Hepatocyte (in vitro differentiated cells): ENCODE results near the gene RGL3. TPM values are rescaled to one million over a fixed set of nuclear protein-coding genes. Genes with fewer than 3 reads are reported as not detected.
A peak's percentile ranks its signal among the peaks of the same experiment; 100 is the strongest.
"Not testable (repeated sequence)": the region's sequence is repeated elsewhere in the genome, so short reads cannot be mapped to it uniquely, and the experiment has no call there.

Experiments
- DNase-seq: peaks from one replicate; pipeline ENCODE4 v3.0.0-alpha.2; 2016; ENCODE audit warnings: low spot score
- H2AFZ ChIP-seq: fragments of 200-600 bp; sonication (generic); 2 replicates; pipeline ENCODE4 v1.6.0; 2016; ENCODE audit warnings: antibody characterized with exemption, mild to moderate bottlenecking
- H3K27ac ChIP-seq: fragments of 200-600 bp; sonication (generic); 2 replicates; pipeline ENCODE4 v1.5.1; 2016; ENCODE audit warnings: mild to moderate bottlenecking
- H3K27me3 ChIP-seq: fragments of 200-600 bp; sonication (generic); 2 replicates; pipeline ENCODE4 v1.6.1; 2016
- H3K36me3 ChIP-seq: fragments of 200-600 bp; sonication (generic); replicated peaks from 2 replicates; pipeline ENCODE4 v1.5.1; 2016; ENCODE audit warnings: low read depth; ENCODE audit not compliant: insufficient read depth
- H3K4me1 ChIP-seq: fragments of 200-600 bp; sonication (generic); 2 replicates; pipeline ENCODE4 v1.5.1; 2016; ENCODE audit warnings: mild to moderate bottlenecking, moderate library complexity; ENCODE audit not compliant: insufficient read depth
- H3K4me2 ChIP-seq: fragments of 200-600 bp; sonication (generic); 2 replicates; pipeline ENCODE4 v1.6.0; 2016
- H3K4me3 ChIP-seq: fragments of 200-600 bp; sonication (generic); 2 replicates; pipeline ENCODE4 v1.5.1; 2016; ENCODE audit warnings: mild to moderate bottlenecking
- H3K79me2 ChIP-seq: fragments of 200-600 bp; sonication (generic); 2 replicates; pipeline ENCODE4 v1.6.0; 2017; ENCODE audit warnings: mild to moderate bottlenecking
- H3K9me2 ChIP-seq: fragments of 200-600 bp; sonication (generic); replicated peaks from 2 replicates; pipeline ENCODE4 v1.6.0; 2017; ENCODE audit warnings: mild to moderate bottlenecking; ENCODE audit not compliant: insufficient read depth
- H3K9me3 ChIP-seq: fragments of 200-600 bp; sonication (generic); 2 replicates; pipeline ENCODE4 v1.5.1; 2016; ENCODE audit warnings: low read depth, mild to moderate bottlenecking
- H4K20me1 ChIP-seq: fragments of 200-600 bp; sonication (generic); 2 replicates; pipeline ENCODE4 v1.6.0; 2016; ENCODE audit warnings: mild to moderate bottlenecking; ENCODE audit not compliant: insufficient read depth, poor library complexity, severe bottlenecking
- EZH2 ChIP-seq: fragments of 200-600 bp; sonication (generic); IDR thresholded peaks from 2 replicates; pipeline ENCODE4 v1.6.1; 2016; ENCODE audit warnings: antibody characterized with exemption, mild to moderate bottlenecking, borderline replicate concordance
- EZH2phosphoT487 ChIP-seq: fragments of 200-600 bp; sonication (generic); IDR thresholded peaks from one replicate; pipeline ENCODE4 v1.6.1; 2018; ENCODE audit warnings: antibody characterized with exemption, mild to moderate bottlenecking, low read depth, moderate library complexity; ENCODE audit not compliant: unreplicated experiment, severe bottlenecking
- WGBS: methylation state at CpG from one replicate; pipeline ENCODE4 v1.1.6; 2016; ENCODE audit warnings: low lambda C conversion rate; ENCODE audit errors: missing lambda C conversion rate; 5-methylcytosine and 5-hydroxymethylcytosine counted together
- polyA plus RNA-seq: library from polyadenylated mRNA; unstranded; fragments of >200 nt; fragmentation: Nextera tagmentation; extraction: Ambion mirVana; gene quantifications from 2 replicates; pipeline ENCODE4 v1.2.1, GENCODE V29; 2016
- total RNA-seq: library from RNA; depleted of rRNA; stranded (reverse); fragments of >200 nt; gene quantifications from 2 replicates; pipeline ENCODE4 v1.2.3, GENCODE V29; 2014
- TF ChIP-seq, protein P1 (sequence below): fragments of 200-600 bp; sonication (generic); IDR thresholded peaks from 2 replicates; pipeline ENCODE4 v1.5.1; 2016; ENCODE audit warnings: antibody characterized with exemption, mild to moderate bottlenecking; ENCODE audit not compliant: poor library complexity

The RGL3 gene
- total and polyA plus RNA-seq, 2 experiments from 2014 or later: 20.6 to 55.6 TPM

DNA sequence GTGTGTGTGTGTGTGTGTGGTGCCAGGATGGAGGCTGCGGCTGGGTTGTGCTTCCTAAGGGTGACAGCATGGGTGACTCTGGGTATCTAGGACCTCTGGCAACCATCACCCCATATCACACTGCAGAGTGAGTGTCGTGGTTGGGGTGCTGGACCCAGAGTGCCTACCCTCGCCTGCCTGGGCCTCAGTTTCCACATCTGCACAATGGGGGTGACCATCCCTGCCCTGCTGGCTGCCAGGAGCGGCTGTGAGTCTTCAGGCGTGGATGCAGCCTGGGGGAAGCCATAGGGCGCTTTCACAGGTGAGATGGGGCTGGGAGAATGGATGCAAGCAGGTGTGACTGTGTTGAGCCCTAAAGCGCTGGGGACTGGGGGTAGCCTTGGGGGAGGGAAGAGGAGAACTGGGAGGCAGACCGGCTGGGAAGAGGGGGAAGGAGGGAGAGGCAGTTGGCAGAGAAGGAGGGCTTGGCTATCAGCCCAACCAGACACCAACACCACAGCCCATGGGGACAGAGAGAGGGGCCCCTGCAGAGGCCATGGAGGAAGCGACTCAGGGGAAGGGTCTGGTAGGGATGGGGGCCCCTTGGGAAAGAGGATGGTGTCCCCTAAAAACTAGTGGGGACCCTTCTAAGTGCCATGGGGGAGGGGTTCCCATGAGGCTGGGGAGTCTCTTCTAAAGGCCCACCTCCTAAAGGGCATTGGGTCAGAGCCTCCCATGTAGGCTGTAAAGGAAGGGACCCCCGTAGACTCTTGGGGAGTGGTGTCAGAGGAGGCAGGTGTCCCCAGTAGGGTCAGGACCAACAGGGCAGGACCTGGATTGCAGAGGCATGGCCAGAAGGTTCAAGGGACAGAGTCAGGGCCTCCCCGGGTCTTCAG, 62.2 kb downstream of the RGL3 start:
- H3K9me2 ChIP-seq: no peaks in the 10 kb centered on the region
- H3K4me2 ChIP-seq: peak overlapping the region; percentile 95
- H4K20me1 ChIP-seq: no peaks in the 10 kb centered on the region
- no peaks in the 10 kb centered on the region for H3K4me1 ChIP-seq
- no peaks in the 10 kb centered on the region for H3K27me3 ChIP-seq
- H2AFZ ChIP-seq: no peak overlapping the region
- no peak overlapping the region for H3K27ac ChIP-seq
- TF ChIP-seq EZH2phosphoT487: no peak
- TF ChIP-seq, protein P1, sequence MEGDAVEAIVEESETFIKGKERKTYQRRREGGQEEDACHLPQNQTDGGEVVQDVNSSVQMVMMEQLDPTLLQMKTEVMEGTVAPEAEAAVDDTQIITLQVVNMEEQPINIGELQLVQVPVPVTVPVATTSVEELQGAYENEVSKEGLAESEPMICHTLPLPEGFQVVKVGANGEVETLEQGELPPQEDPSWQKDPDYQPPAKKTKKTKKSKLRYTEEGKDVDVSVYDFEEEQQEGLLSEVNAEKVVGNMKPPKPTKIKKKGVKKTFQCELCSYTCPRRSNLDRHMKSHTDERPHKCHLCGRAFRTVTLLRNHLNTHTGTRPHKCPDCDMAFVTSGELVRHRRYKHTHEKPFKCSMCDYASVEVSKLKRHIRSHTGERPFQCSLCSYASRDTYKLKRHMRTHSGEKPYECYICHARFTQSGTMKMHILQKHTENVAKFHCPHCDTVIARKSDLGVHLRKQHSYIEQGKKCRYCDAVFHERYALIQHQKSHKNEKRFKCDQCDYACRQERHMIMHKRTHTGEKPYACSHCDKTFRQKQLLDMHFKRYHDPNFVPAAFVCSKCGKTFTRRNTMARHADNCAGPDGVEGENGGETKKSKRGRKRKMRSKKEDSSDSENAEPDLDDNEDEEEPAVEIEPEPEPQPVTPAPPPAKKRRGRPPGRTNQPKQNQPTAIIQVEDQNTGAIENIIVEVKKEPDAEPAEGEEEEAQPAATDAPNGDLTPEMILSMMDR: no peak
- TF ChIP-seq EZH2: no peak
- WGBS: 90% methylated on average over 9 of the region's 11 CpGs
- H3K9me3 ChIP-seq: no peaks in the 10 kb centered on the region
- H3K36me3 ChIP-seq: no peaks in the 10 kb centered on the region
- H3K79me2 ChIP-seq: peaks cover 6% of the 10 kb centered on the region
- no peak overlapping the region for H3K4me3 ChIP-seq
- DNase-seq: no peak

DNA sequence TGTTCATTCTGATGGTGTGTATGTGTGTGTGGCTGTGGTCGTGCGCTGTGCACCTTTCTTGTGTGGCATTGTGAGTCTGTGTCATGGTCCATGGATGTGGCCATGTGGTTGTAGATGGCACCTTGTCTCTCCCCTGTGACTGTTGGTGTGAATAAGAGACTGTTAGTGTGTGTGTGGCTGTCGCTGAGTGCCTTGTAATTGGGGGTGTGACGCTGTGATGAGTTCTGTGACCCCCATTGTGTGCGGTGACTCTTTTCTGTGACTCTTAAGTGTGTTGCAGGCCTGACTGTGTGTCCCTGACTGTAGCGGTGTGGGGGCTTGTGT, 63.1 kb downstream of the RGL3 start:
- peak overlapping the region; percentile 95 for H3K4me2 ChIP-seq
- no peak overlapping the region for H2AFZ ChIP-seq
- no peaks in the 10 kb centered on the region for H3K4me1 ChIP-seq
- H3K4me3 ChIP-seq: peak overlapping the region; percentile 64
- H3K36me3 ChIP-seq: no peaks in the 10 kb centered on the region
- peaks cover 6% of the 10 kb centered on the region for H3K79me2 ChIP-seq
- DNase-seq: no peak
- no peaks in the 10 kb centered on the region for H4K20me1 ChIP-seq
- no peak for TF ChIP-seq EZH2
- TF ChIP-seq EZH2phosphoT487: no peak
- TF ChIP-seq, protein P1: no peak
- no peak overlapping the region for H3K27ac ChIP-seq
- no peaks in the 10 kb centered on the region for H3K9me3 ChIP-seq
- no peaks in the 10 kb centered on the region for H3K9me2 ChIP-seq
- H3K27me3 ChIP-seq: no peaks in the 10 kb centered on the region
- WGBS: 92% methylated on average over 6 of the region's 6 CpGs

DNA sequence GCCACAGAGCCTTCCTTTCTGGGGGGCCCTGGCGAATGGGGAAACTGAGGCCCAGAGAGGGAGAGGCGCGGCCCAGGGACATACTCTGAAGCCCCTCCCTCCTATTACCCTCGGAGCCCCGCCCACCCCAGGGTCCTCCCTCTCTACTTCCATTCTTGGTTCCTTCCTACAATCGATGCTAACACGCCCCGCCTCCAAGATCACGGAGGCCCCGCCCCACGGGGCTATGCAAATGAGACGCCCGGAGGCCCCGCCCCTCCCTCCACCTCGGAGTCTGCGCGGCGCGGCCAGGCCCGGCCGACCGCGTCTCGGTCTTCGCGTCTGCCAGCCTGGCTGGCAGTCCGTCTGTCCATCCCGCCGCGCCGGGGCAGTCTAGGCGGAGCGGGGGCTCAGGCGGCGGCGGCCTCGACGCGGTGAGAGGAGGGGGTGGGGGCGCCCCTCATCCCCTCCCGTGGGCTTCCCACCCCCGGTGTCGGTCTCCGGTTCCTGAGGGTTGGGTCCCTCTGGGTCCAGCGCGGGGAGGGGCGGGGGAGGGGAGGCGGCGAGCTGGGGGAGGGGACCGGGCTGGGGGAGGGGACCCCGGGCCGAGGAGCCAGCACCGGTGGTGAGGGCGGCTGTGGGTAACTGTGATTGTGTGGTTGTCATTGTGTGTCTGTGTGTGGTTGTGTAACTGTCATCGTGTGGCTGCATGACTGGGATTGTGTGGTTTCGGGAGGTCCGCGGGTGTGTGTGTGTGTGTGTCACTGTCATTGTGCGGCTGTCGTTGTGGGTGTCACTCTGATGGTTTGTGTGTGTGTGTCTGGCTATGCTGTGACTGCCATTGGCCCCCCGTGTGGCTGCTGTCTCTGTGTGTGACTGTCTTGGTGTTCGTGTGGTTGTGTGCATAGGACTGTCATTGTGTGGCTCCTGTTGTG, 63.7 kb downstream of the RGL3 start, which contains the start of gene PLPPR2:
TSS of gene PLPPR2 (plus strand) at position 273 of the 914 bp plus-strand sequence. CDS start 2,242 bp downstream, outside the sequence.
- H2AFZ ChIP-seq: peak within 1 kb of the TSS; percentile 80
- no peak within 1 kb of the TSS for H3K27ac ChIP-seq
- no peaks in the 10 kb centered on the region for H3K9me2 ChIP-seq

DNA sequence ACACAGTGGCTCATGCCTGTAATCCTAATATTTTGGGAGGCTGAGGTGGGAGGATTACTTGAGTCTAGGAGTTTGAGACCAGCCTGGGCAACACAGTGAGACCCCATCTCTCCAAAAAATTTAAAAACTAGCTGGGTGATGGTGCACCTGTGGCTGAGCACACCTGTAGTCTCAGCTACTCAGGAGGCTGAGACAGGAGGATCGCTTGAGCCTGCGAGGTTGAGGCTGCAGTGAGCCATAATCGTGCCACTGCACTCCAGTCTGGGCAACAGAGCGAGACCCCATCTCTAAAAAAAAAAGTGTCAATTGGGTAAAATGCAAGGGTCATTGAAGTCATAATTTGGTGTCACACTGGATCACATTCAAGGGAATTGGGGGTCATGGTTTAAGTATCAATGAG, 65.0 kb downstream of the RGL3 start:
- H3K36me3 ChIP-seq, H3K9me3 ChIP-seq, DNase-seq, H3K27me3 ChIP-seq, H3K27ac ChIP-seq, H4K20me1 ChIP-seq, H2AFZ ChIP-seq, H3K4me3 ChIP-seq, H3K4me1 ChIP-seq, H3K9me2 ChIP-seq, H3K79me2 ChIP-seq, H3K4me2 ChIP-seq: not testable (repeated sequence)
- 100% methylated on average over 4 of the region's 4 CpGs for WGBS

More for the DNA sequence above, 63.7 kb downstream of the RGL3 start, which contains the start of gene PLPPR2:
- Histone ChIP-seq H3K36me3 (no peaks in the 10 kb centered on the region), H3K4me3 (peak within 1 kb of the TSS; percentile 64), H3K79me2 (peaks cover 6% of the 10 kb centered on the region), H3K4me2 (peak within 1 kb of the TSS; percentile 95), H4K20me1 (no peaks in the 10 kb centered on the region), H3K9me3 (no peaks in the 10 kb centered on the region), H3K27me3 (no peaks in the 10 kb centered on the region), H3K4me1 (no peaks in the 10 kb centered on the region)
- peak; percentile 96 for DNase-seq
- WGBS: 32% methylated on average over 10 of the region's 62 CpGs
- TF ChIP-seq, protein P1: no peak
- TF ChIP-seq EZH2 (no peak), EZH2phosphoT487 (no peak)
